GM21619 (cell line): ENCODE data around the gene SLC4A4.

Source experiments
- ATAC-seq: cut with Tn5 transposase; IDR thresholded peaks from one replicate; pipeline ENCODE4 v1.9.1; 2021; ENCODE audit not compliant: unreplicated experiment

Gene SLC4A4

DNA sequence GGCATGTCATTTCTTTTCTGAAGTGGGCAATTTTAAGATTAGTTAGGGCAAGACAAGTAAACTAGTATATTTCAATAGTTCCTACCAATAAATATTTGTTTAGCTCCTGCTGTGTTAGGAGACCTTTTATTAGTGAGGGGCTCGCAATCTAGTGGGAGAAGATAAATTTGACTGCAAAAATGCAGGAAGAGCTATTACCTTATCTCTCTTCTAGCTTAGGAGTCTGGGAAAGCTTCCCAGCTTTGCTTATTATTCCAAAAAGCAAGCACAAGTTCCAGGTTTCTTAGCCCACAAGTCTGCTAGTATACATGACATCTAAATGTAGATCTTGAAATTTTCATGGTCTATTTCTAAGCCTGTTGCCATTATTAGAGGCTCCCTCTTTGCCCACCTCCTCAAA lies 254.0 kb downstream of the SLC4A4 start:
- ATAC-seq: no peak

DNA sequence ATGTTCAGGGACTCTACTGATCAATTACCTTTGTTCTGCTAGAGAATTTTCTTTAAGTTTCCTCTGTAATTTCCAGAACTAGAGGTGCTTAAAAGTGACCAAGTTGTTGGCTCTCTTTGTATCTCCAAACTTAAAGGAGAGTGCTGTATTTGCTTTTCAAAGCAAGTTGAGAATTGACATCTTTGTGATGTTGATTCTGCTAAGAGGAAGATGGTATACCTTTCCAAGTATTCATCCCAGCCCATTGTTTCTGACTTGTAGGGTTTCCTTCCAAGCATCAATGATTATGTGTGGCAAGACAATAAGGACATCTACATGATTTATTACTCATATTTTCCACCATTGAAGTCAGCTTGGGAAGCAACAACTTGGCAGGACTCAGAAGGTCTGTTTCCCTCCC lies 254.5 kb downstream of the SLC4A4 start:
- no peak for ATAC-seq

DNA sequence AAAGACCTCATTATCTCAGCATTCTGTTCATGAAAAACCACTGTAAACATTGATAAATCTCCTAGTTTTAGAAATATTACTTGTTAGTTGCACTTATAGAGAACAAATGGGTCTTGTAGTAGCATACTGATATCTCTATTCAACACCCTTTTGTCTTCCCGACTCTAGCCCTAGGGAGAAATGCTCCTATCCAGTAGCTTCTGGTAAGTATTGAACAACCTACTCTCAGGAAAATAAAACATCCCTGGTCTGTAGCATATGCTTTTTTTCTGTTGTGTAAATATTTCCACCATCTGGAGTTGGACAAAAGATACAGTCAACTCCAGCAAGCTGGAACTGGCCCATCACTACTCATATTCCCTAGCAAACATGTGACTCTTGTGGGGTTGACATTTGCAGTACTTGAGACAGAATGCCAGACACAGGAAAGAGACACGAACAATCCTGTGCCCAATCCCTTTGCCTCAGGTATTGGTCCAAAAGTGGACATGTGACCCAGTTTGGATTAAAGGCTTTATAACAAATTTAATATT lies 256.8 kb downstream of the SLC4A4 start:
- ATAC-seq: no peak

DNA sequence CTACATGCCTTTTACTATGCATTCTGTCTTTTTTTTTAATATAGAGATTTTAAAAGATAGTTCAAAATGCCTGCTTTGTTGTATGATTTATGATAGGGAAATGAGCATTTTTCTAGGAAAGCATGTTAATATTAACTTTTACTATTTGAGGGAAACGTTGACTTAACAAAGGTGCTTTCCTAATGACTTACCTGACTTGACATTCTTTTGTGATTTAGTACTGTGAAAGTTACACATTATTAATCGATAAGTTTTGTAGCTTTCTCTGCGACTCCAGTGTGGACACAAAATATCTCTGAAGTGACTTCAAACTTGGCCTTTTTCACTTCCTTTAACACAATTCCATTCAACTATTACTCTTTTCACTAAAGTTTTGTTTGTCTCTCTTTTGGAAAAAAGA lies 260.8 kb downstream of the SLC4A4 start:
- no peak for ATAC-seq

DNA sequence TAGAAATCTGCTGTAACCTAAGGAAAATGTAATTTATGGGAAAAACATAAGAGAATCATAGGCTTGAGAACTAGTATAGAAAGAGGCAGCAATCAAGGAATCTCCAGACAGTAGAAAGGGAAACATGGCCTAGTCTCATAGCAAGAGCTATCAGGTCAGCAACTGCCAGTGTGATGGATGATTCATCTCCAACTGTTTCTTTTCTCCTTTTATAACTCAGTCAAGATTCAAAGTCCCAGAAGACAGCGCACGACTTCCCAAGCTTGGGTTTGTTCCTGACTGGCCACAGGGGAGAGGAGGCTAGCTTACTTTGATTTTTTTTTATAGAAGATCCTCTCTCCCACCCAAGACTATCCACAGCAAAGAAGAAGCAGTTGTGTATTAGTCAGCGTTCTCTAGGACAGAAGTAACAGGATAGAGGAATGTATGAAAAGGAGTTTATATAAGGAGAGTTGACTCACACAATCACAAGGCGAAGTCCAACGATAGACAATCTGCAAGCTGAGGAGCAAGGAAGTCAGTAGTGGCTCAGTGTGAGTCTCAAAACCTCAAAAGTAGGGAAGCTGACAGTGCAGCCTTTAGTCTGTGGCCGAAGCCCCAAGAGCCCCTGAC lies 263.6 kb downstream of the SLC4A4 start:
- ATAC-seq: no peak

DNA sequence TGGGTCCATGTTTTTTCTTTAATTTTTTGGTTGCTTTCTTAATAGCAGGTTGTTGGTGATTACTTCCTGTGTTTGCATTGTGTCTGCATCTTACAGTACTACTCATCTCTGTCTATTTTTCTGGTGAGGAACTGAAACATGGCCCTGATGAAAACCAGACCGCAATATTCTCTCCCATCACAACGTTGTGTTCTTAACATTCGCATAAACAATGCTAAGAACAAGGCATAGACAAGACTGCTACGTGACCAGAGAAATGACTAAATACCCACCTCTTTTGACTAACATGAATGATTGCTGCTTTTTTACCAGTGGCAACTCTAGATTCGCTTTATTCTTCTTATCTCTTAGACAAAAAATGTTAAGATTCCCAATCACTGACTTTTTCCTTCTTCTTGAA lies 266.0 kb downstream of the SLC4A4 start:
- ATAC-seq: peak; percentile 98

DNA sequence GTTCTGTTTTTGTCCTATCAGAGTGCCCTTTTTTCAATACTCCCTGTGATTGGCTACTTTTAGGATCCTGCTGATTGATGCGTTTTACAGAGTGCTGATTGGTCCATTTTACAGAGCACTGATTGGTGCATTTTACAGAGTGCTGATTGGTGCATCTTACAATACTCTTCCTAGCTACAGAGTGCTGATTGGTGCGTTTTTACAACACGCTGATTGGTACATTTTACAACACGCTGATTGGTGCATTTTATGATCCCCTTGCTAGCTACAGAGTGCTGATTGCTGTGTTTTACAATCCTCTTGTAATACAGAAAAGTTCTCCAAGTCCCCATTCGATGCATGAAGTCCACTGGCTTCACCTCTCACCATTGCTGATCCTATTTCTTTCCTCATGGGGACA lies 268.3 kb downstream of the SLC4A4 start:
- ATAC-seq: no peak

DNA sequence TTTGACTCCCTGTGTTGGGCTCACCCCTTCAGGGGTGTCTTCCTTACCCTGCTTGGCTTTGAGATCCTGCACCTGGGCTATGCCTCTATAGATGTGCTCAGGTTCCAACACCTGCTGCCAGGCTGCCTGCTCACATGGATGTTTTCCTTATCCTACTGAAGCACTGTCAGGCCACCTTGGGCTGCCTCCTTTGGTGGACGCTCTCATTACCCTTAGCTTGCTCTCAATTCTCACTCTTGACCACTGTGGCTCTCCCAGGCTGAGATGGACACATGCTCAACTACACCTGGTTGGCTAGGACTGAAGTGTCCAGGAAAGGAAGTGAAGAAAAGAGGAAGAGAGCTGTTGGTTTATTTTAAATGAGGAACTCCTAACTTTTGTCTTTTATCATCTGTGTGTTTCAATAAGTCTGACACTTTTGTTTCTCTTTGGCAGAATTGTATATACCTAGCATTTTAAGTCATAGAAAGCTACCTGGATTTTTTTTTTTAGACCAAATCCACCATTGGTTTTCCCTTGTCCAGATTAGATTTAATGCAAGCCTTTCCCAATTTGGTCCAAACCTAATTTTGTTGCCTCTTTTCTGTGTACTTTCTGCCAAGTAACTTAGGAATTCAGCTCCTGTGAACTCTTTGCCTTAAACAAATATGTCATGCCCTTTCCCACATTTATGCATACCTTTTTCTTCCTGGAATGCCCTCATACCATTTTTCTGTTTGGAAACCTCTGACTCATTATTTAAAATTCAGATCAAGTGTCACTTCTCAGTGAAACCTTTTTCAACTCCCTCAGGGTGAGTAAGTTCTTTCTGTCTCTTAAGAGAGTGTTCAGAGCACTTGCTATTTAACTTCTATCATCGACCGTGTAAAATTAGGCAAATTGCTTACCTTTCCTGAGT lies 269.2 kb downstream of the SLC4A4 start:
- ATAC-seq: no peak

DNA sequence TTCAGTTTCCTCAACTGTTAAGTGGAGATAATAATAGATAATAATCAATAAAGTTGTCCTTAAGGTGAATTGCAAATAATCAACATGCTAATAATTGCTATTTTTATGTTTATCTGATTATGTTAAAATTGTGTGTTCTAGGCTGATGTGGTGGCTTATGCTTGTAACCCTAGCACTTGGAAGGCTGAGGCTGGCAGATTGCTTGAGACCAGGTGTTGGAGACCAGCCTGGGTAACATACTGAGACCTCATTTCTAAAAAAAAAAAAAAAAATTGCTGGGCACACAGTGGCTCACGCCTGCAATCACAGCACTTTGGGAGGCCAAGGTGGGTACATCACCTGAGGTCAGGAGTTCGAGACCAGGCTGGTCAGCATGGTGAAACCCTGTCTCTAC lies 269.9 kb downstream of the SLC4A4 start:
- ATAC-seq: no peak

DNA sequence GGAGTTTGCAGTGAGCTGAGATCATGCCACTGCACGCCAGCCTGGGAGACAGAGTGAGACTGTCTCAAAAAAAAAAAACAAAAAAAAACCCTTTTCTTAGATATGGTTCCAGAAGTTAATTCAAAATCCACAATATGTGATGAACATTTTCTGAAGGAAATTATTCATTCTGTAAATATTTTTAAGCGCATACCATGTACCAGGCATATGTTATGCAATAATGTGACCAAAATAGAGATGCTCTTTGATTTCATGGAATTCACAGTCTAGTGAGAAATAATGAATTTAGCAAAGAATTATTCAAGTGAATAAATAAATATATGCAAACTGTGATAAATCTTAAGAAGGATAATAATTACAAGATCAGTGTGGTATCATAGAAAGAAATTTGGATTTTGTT lies 270.3 kb downstream of the SLC4A4 start:
- no peak for ATAC-seq

DNA sequence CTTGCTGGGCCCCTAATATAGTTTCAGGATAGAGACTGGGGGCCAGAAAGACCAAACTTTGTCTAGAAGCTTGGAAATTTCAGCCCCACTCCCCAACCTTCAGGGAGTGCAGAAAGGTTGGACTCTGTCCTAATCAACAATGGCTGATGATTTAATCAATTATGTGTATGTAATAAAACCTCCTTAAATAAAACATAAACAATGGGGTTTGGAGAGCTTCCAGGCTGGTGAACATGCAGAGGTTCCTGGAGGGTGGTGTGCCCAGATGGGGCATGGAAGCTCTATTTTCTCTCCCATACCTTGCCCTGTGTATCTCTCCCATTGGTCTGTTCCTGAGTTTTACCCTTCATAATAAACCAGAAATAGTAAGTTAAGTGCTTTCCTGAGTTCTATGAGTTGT lies 270.8 kb downstream of the SLC4A4 start:
- ATAC-seq: no peak

DNA sequence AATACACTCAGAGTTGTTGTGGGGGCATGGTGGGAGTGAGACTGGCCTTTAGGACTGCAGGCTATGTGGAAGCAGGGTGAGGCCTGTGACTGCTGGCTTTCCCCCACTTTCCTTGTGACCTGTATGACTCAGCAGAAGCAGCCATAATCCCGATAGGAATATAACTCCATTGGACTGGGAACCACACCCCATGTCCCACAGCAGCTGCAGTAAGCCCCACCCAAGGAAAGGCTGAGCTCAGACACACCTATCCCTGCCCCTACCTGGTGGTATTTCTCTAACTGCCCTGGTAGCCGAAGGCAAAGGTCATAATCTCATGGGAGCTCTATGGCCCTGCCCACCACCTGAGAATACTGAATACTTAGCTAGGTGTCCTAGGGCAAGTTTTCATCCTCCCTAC lies 275.8 kb downstream of the SLC4A4 start:
- no peak for ATAC-seq

DNA sequence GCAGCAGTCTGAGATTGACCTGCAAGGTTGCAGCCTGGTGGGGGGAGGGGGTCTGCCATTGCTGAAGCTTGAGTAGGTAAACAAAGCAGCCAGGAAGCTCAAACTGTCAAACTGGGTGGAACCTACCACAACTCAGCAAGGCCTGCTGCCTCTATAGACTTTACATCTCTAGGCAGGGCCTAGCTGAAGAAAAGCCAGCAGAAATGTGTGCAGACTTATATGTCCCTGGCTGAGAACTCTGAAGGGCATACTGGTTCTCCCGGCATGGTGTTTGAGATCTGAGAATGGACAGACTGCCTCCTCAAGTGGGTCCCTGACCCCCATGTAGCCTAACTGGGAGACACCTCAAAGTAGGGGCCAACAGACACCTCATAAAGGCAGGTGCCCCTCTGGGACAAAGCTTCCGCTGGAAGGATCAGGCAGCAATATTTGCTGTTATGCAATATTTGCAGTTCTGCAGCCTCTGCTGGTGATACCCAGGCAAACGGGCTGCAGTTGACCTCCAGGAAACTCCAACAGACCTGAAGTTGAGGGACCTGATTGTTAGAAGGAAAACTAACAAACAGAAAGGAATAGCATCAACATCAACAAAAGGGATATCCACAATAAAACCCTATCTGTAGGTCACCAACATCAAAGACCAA lies 277.5 kb downstream of the SLC4A4 start:
- no peak for ATAC-seq
